Breast epithelium (tissue), 4 donors: ENCODE data around the gene HOXB6. TPM values are rescaled to one million over a fixed set of nuclear protein-coding genes. Genes with fewer than 3 reads are reported as not detected.

Source experiments
- DNase-seq, 2 donors: peaks; one replicate each; pipeline ENCODE4 v3.0.0-alpha.2; 2019; ENCODE audit warnings: low spot score in 2 of 2
- H3K27ac ChIP-seq, 2 donors: fragments of 200-600 bp; sonication (generic) in 1 of 2; one replicate each; pipeline ENCODE4 v1.5.1; 2016 to 2019; ENCODE audit warnings: mild to moderate bottlenecking in 1 of 2
- H3K27me3 ChIP-seq, 2 donors: fragments of 200-600 bp; sonication (generic) in 1 of 2; one replicate each; pipeline versions ENCODE4 v1.5.1 to v1.6.0; 2017 to 2019; ENCODE audit warnings: control low read depth in 1 of 2, mild to moderate bottlenecking in 1 of 2
- H3K36me3 ChIP-seq: fragments of 200-600 bp; one replicate; pipeline ENCODE4 v1.5.1; 2019
- H3K4me1 ChIP-seq, 2 donors: fragments of 200-600 bp; sonication (generic); one replicate each; pipeline ENCODE4 v1.5.1; 2016 to 2019; ENCODE audit warnings: control low read depth in 1 of 2
- H3K4me3 ChIP-seq, 3 donors: fragments of 200-600 bp; sonication (generic); 1 replicate in 2 of 3; 2 replicates in 1 of 3; pipeline ENCODE4 v1.5.1; 2016 to 2019; ENCODE audit warnings: mild to moderate bottlenecking in 3 of 3, moderate library complexity in 2 of 3
- H3K9me3 ChIP-seq, 2 donors: fragments of 200-600 bp; sonication (generic) in 1 of 2; one replicate each; pipeline ENCODE4 v1.5.1; 2016 to 2019; ENCODE audit warnings: control low read depth in 1 of 2
- CTCF ChIP-seq, 3 donors: fragments of 450-650 bp; IDR thresholded peaks; one replicate each; pipeline ENCODE4 v1.5.1; 2016 to 2017; ENCODE audit warnings: antibody characterized with exemption in 3 of 3, mild to moderate bottlenecking in 3 of 3, moderate library complexity in 3 of 3
- POLR2A ChIP-seq: fragments of 450-650 bp; IDR thresholded peaks from one replicate; pipeline ENCODE4 v1.6.1; 2016; ENCODE audit warnings: antibody characterized with exemption, mild to moderate bottlenecking, moderate library complexity
- POLR2AphosphoS5 ChIP-seq, 3 donors: sonication (generic); formaldehyde crosslinking; IDR thresholded peaks; one replicate each; pipeline ENCODE4 v1.6.1; 2017; ENCODE audit warnings: antibody characterized with exemption in 3 of 3
- intact Hi-C: fragments of 100-400 bp; cut with DNase I; formaldehyde crosslinking; loops from one replicate; pipeline ENCODE4 v1.15.1; 2023; ENCODE audit warnings: low total_unique reads
- total RNA-seq, 3 donors: library from RNA; depleted of rRNA; stranded (reverse); fragments of >200 nt; gene quantifications; one replicate each; pipeline ENCODE4 v1.1.0, GENCODE V29; 2016

HOXB6 gene
- total RNA-seq, 3 donors from 2014 or later = 1.0 to 24.9 (median 18.2) TPM

- intact Hi-C loops = no loop called here
- Histone ChIP-seq H3K27ac (no peak overlapping the region), H3K4me1 (no peaks in the 10 kb centered on the region), H3K9me3 (no peaks in the 10 kb centered on the region), H3K4me3 (no peak overlapping the region), H3K36me3 (no peaks in the 10 kb centered on the region), H3K27me3 (peaks cover 3 to 100% of the 10 kb centered on the region in 2 donors)
- TF ChIP-seq POLR2A = no peak
- no peak for TF ChIP-seq CTCF (IDR thresholded peaks at IDR 0.05)
- TF ChIP-seq POLR2AphosphoS5 (IDR thresholded peaks at IDR 0.05) = no peak
- DNase-seq = no peak
Measured at GRCh38 chr17:48634493-48635208, 29.9 kb upstream of the HOXB6 start.

- peaks cover 0 to 100% of the 10 kb centered on the region in 2 donors for H3K27me3 ChIP-seq
- H3K27ac ChIP-seq = no peak overlapping the region
- no peaks in the 10 kb centered on the region for H3K4me1 ChIP-seq
- H3K36me3 ChIP-seq = no peaks in the 10 kb centered on the region
- TF ChIP-seq CTCF (IDR thresholded peaks at IDR 0.05) (no peak), POLR2AphosphoS5 (IDR thresholded peaks at IDR 0.05) (no peak), POLR2A (no peak)
- no peaks in the 10 kb centered on the region for H3K9me3 ChIP-seq
- H3K4me3 ChIP-seq = no peak overlapping the region
- intact Hi-C loops = no loop called here
- no peak for DNase-seq
Measured at GRCh38 chr17:48633266-48633677, 28.5 kb upstream of the HOXB6 start.

- Histone ChIP-seq H3K27ac (no peak overlapping the region), H3K4me3 (no peak overlapping the region), H3K9me3 (no peaks in the 10 kb centered on the region), H3K36me3 (no peaks in the 10 kb centered on the region), H3K27me3 (peaks cover 1 to 100% of the 10 kb centered on the region in 2 donors), H3K4me1 (no peaks in the 10 kb centered on the region)
- TF ChIP-seq CTCF (IDR thresholded peaks at IDR 0.05) (no peak), POLR2AphosphoS5 (IDR thresholded peaks at IDR 0.05) (no peak), POLR2A (no peak)
- intact Hi-C loops = no loop called here
- DNase-seq = no peak
Measured at GRCh38 chr17:48632579-48633265, 27.9 kb upstream of the HOXB6 start.

DNA sequence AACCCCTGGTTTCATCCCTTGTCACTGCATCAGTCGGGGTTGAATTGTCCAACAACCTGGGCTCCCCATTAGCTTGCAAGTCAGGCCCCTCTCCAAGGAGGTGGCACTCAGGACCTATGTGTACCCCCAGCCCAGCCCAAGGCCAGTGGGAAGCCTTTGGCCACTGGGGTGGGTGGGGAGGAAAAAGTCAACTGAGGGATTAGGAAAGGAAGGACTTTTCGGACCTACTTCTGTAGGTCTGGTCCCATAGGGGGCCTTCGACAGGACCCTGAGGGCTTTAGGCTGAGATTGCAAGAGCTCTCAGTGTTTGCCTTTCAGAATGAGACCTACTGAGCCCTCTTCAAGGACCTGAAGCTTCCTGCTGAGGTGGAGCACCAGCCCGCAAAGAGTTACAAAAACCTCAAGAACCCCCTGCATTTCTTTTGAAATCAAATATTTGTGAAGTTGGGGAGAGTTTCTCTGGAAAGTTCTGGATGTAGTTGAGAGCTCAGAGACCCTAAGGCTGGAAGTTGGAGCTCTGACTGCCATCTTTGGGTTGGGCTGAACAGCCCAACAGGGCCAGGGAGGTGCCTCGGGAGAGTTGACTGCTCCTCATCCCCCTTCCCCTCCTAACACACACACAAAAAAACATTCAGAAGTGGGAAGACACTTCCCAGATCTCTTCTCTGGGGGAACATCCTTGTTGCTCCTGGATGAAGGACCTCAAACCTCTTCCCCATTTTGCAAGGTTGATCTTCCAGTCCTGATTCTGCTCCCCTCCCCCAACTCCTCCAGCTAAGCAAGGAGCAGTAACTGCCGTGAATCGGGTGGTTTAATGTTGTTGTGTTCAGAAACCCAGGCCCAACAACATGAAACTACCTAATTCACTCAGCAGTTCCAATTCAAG lies 27.1 kb upstream of the HOXB6 start:
- Histone ChIP-seq H3K4me1 (no peaks in the 10 kb centered on the region), H3K27me3 (peaks cover 6 to 100% of the 10 kb centered on the region in 2 donors), H3K36me3 (no peaks in the 10 kb centered on the region), H3K27ac (no peak overlapping the region), H3K9me3 (no peaks in the 10 kb centered on the region), H3K4me3 (no peak overlapping the region)
- TF ChIP-seq POLR2A = no peak
- no peak for TF ChIP-seq POLR2AphosphoS5 (IDR thresholded peaks at IDR 0.05)
- no peak for TF ChIP-seq CTCF (IDR thresholded peaks at IDR 0.05)
- no peak for DNase-seq
- intact Hi-C loops = no loop called here
